GM21723 (cell line): ENCODE measurements around the gene GATAD2A.

Source experiments
- ATAC-seq: cut with Tn5 transposase; IDR thresholded peaks from one replicate; pipeline ENCODE4 v1.9.1; 2021; ENCODE audit warnings: mild to moderate bottlenecking, moderate library complexity; ENCODE audit not compliant: unreplicated experiment

GATAD2A gene

DNA sequence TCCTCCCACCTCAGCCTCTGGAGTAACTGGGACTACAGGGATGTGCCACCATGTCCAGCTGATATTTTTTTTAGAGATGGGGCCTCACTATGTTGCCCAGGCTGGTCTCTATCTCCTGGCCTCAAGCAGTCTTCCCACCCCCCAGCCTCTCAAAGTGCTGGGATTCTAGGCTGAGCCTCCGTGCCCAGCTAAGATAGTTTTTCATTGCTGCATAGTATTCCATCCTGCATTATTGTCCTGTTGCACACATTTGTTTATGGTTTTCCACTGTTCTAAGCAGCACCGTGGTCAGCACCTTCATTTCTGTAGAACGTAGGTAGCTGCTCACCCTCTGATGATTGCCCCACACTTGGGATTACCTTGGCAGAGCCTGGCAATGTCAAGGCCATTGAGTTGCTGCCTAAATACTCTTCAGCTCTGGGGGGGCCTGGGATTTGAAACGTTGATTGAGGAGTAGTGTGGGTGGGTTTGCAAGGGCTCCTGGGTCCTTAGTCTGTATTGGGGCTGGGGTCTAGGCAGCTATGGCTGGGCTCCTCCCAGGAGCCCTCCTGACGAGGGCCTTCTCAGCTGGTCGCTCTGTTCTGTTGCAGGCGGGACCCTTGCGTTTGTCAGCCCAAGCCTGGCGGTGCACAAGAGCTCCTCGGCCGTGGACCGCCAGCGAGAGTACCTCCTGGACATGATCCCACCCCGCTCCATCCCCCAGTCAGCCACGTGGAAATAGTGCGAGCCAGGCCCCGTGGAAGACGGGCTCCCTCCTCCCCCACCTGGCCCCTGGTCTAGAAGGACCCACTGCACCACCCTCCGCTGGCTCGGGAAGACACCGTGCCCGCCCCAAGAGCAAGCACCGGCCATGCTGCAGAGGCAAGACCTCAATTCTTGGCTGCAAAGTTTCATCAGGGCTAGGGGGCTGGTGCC lies 99.5 kb downstream of the GATAD2A start:
- no peak for ATAC-seq

DNA sequence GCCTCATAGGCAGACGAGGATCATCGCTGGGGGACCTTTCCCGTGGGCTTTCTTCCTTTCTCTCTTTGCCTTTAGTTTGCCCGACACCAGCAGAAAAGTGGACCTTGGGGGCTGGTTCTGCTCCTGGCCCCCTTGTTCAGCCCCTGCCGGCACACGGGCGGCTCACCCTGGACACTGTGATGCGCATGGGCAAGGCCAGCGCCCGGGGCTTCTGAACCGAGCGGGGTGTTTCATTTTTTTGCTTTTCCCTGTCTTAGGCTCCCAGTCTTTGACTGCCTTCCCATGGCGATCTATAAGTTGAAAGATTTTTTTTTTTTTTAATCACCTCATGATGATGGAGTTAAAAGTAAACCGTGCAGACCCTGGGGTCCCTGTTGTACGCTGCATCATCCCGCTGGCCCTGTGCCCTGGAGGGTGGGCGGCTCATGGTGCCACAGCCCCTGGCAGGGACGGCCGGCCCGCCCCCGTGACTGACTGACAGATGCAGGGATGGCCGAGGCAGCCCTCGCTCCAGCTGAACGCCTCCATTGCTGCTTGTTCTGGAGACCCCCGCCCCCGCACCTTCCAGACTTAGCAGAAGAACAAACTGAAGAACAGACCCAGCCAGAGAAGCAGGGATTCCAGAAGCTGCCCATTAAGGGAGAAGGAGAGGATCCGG lies 100.3 kb downstream of the GATAD2A start:
- ATAC-seq, result no peak

DNA sequence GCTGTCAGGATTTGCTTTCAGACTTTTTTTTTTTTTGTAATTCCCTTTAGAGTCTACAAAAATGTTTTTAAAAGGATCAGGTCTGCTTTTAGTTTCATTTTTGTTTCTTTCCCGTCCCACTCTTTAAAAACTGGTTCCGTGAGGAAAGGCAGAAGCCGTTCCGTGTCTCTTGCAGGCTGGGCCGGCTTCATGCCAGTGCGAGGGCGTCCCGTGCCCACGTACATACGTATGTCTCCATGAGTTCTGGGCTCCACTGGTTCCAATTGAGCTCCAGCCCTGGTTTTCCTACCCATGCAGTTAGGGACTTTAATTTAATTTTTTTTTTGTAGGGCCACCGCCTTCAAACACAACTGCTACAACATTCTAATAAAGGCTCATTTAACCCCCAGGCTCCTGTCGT lies 101.1 kb downstream of the GATAD2A start:
- no peak for ATAC-seq

DNA sequence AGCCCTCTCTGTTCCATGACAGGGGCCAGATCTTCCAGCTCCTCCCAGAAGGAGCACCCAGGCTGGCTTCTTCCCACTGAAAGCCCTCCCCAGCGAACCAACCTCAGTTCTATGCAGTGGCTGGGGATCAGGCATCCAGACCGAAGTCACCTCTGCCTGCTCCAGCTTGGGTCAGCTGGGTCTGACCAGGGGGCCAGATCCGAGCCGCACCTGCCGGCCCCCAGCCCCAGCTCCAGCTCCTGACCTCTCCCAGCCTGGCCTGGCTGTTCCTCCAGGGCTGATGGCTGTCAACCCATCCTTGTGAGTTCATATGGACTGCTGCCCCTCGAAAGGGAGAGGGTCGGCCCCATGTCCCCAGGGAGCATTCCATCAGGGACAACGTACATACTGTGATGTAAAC lies 101.9 kb downstream of the GATAD2A start:
- ATAC-seq, result no peak

DNA sequence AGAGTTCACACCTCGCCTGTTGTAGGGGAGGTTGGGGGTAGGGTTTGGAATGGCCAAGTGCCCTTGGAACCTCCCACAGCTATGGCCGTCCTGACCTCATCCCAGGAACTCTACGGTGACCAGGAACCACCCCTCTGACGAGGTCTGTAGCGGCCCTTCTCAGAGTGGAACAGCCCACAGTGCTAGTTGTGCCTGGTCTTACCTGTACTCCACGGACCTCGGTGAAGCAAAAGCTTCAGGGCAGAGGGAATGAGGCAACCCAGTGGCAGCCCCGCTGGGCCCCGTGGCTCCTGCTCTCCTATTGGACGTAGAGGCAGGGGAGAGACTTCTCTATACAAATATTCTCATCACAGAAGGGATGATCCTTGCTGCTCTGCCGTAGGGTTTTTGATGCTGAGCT lies 102.7 kb downstream of the GATAD2A start:
- no peak for ATAC-seq

DNA sequence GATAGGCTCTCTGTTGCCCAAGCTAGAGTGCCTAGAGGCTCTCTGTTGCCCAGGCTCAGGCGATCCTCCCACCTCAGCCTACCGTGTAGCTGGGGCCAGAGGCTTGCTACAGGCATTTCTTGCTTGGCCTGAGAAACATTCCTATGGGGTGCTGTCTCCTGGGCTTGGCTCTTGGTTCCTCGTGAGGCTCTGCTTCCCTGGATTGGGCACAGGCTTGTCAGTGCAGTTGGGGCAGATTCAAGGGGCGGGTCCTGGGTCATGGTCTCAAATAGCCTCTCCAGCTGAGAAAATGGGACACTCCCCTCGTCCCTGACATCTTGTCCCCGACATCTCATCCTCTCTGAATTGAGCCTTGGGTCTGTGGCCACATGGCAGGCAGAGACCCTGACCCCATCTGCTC lies 105.0 kb downstream of the GATAD2A start:
- ATAC-seq, result no peak

DNA sequence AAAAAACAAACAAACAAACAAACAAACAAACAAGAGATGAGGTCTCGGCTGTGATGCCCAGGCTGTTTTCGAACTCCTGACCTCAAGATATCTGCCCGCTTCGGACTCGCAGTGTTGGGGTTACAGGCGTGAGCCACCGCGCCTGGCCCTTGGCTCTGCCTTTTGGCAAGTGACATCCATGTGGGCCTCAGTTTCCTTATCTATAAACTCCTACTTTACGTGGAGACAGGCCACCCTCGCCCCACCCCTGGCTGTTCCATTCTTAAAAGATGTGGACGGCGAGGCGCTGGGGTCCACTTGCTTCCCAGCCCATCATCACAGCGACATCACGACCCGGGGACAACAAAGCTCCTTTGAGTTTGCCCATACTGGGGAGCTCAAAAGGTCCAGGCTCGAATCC lies 108.2 kb downstream of the GATAD2A start:
- no peak for ATAC-seq

DNA sequence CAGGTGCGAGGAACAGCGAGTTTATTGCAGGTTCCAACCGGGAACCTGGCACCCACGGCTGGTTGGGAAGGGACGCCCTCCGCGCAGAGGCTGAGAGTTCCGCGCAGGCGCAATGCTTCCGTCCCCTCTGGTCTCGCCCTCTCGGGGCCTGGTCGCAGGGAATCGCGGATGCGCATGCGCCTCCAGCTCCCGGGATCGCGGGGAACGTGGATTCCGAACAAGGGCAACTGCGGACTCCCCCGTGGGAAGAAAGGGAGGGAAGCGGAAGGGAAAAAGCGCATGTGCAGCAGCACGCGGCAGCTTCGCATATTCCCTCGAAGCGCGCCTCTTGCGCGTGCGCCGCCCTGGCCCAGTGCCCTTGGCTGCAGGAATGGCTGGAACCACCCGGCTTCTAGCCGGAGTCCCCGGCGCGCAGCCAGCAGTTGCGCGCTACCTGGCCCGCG lies 108.8 kb downstream of the GATAD2A start:
- no peak for ATAC-seq

DNA sequence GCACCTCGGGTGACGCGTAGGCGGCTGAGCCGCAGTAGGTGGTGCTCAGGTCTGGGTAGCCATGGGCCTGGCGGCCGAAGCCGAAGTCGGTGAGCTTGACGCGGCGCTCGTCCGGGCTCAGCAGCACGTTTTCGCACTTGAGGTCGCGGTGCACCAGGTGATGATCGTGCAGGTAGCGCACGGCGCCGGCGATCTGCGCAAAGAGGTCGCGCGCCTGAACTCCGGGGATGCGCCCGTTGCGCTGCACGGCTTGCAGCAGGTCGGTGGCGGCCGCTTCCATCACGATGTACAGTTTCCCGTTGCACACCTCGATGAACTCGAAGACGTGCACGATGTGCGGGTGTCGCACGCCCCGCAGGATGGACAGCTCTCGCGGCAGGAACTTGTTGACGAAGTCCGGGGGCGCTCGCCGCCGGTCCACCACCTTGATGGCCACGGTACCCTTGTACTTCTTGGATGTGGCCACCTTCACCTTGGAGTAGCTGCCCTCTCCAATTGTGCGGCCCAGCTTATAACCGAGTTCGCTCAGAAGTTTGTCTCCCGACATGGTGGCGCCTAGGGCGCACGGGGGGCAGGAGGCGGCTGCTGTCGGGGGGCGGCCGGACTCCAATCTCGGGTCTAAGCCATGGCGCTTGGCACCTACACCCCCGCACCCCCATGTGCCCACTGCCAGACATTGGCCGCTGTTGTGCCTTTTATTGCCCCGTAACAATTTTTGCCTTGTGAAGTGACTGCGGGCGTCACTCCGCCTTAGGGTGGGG lies 109.6 kb downstream of the GATAD2A start, which contains the start of gene TSSK6:
TSSK6 (minus strand) TSS at position 668 of the 761 bp plus-strand sequence; CDS start at position 547, 121 bp downstream.
- no peak for ATAC-seq

DNA sequence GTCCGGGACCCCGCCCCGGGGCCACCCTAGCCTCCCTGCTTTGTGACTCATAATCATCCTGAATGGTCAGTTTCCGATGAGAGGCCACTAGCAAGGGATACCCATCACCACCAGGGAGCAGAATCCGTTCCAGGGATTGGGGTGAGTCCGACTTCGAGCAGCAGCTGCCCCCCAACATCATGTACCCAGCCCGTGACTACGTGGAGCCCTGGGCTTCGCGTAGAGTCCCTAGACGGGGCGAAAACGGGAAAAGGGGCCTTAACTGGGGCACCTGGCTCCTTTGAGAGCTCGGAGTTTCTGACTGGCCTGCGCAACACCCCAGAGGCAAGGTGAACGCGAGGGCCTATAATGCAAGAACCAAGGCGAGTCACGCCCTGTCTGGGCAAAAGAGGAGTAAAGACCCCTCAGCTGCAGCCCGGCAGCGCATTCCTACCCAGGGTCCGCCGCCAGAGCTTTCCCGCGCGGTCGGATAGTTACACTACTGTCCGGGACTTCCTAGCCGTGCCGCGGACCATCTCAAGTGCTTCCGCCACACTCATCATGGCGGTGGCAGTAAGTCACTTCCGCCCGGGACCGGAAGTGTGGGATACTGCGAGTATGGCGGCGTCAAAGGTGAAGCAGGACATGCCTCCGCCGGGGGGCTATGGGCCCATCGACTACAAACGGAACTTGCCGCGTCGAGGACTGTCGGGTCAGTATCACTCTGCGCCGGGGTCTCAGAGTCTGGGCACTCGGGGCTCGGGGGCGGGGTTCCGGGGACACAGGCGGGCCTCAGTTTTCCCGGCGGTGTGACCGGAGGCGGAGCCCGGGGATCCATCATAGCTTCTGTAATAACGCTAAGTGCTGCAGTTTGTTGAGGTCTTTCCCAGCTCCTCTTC lies 110.4 kb downstream of the GATAD2A start, which contains the start of gene NDUFA13:
NDUFA13 (plus strand) TSS at position 584 of the 878 bp plus-strand sequence; CDS start at position 598, 14 bp downstream.
- peak; percentile 88 for ATAC-seq

DNA sequence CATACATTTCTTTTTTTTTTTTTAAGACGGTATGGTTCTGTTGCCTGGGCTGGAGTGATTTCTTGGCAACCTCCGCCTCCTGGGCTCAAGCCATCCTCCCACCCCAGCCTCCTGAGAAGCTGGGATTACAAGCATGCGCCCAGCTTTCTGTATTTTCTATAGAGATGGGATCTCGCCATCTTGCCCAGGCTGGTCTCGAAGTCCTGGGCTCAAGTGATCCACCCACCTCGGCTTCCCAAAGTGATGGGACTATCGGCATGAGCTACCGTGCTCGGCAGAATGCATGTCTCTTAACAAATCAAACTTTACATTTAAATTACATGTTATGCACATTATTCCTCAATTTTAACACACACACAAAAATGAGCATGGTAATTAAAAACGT lies 111.8 kb downstream of the GATAD2A start:
- ATAC-seq, result no peak

DNA sequence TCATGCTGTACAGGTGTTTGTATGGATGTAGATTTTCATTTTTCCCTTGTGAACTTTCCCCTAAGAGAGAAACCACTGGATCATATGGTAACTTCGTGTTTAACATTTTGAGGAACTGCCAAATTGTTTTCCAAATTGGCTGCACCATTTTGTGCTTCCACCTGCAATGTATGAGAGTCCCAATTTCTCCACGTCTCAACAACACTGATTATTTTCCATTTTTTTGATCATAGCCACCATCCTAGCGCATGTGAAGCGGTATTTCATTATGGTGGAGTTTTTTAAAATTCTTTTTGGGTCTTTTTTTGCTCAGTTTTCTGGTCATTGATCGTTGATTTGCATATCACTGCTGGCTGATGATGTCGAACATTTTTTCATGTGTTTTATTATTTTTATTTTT lies 115.5 kb downstream of the GATAD2A start:
- no peak for ATAC-seq

DNA sequence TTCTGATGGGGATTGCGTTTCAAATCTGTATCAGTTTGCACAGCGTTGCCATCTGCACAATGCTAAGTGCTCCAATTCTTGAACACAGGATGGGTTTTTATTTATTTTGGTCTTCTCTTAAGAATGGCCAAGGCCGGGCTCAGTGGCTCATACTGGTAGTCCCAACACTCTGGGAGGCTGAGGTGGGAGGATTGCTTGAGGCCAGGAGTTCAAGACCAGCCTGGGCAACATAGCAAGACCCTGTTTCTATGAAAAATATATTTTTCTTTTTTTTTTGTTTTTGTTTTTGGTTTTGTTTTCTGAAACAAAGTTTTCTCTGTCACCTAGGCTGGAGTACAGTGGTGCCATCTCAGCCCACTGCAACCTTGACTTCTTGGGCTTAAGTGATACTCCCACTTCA lies 117.7 kb downstream of the GATAD2A start:
- ATAC-seq, result no peak

DNA sequence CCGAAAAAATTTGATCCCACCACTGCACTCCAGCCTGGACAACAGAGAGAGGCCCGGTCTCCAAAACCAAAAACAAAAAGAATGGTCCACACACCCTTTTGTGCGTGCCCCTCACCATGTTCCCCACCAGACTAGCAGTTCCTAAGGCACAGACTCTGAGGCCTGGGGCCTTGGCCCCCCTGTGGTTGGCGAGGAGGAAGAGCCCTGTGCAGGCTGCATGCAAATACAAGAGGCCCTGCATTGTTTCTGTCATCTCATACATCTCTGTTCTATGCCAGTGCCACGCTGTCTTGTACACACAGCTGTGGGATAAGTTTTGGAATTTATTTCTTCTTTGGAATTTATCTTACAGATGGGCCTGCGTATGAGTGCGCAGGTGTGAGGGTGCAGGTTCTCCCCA lies 118.6 kb downstream of the GATAD2A start:
- no peak for ATAC-seq

DNA sequence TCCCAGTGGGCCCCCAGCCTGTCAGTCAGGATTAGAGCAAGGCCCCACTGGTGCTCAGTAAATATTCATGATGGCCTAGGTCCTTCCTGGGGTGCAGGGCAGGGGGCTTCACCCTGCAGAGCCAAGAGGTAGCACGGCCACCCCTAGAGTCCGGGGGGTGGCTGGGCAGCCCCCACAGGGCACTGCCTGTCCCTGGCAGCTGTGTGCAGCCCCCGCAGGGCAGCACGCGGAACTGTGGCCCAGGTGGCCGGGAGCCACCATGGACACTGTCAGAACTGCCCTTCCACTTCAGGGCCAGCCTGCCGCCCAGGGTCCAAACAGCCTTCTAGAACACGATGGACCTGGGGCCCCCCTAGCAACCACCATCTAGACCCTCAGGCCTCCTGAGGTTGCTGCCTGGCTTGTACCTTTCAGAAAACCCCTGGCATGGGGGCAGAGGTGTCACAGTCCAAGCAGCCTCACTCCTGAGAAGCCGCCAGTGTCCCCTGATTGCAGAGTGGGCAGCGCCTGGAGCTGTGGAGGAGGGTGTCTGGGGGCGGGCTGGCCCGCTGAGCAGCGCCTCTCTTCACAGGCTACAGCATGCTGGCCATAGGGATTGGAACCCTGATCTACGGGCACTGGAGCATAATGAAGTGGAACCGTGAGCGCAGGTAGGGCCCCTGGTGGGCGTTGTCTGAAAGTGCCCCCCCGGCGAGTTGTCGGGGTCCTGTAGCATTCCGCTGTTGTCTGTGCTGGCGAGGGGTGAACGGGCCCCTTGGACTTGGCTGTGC lies 120.3 kb downstream of the GATAD2A start:
- ATAC-seq, result no peak

DNA sequence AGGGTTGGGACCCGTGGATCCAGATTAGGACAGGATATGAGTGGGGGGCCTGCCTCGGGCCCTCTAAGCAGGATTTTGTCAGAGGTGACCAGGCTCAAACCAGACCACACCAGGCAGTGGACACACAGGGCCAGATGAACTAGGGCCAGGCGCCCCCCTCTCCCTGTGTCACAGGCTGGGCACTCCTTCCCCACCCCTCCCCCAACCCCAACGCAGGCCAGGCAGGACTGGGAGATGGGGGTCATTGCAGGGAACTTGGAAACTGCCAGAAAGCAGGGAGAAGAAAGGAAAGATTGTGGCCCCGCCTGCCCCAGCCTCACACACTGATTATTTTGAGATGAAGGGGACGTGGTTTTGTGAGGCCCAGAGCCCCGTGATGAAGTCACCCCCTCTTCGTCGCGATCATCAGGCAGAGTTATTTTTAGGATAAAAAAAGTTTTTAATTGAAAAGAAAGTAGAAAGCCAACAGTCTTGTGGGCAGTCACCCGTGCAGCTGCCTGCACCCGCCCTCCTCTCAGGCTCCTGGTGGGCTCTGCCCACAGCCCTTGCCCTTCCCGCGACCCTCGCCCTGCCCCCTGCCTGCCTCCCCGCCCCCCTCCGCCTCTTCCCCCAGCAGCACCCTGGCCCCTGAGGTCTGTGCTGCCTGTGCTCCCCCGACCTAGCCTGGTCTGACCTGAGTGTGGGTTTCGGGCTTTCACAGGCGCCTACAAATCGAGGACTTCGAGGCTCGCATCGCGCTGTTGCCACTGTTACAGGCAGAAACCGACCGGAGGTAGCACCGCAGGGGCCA lies 121.3 kb downstream of the GATAD2A start:
- ATAC-seq, result no peak

DNA sequence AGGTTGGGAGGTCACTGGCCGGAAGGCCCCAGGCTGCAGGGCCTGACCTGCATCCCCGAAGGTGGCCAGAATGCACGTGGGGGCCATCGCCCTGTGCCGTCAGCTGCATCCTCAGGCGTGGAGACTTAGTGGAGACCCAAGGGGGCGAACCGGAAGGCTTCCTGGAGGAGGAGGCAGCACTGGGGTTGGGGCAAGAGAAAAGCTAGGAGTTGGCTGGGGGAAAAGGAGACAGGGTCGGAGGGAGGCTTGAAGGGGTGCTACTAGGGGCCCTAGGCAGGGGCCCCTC lies 121.8 kb downstream of the GATAD2A start:
- no peak for ATAC-seq

DNA sequence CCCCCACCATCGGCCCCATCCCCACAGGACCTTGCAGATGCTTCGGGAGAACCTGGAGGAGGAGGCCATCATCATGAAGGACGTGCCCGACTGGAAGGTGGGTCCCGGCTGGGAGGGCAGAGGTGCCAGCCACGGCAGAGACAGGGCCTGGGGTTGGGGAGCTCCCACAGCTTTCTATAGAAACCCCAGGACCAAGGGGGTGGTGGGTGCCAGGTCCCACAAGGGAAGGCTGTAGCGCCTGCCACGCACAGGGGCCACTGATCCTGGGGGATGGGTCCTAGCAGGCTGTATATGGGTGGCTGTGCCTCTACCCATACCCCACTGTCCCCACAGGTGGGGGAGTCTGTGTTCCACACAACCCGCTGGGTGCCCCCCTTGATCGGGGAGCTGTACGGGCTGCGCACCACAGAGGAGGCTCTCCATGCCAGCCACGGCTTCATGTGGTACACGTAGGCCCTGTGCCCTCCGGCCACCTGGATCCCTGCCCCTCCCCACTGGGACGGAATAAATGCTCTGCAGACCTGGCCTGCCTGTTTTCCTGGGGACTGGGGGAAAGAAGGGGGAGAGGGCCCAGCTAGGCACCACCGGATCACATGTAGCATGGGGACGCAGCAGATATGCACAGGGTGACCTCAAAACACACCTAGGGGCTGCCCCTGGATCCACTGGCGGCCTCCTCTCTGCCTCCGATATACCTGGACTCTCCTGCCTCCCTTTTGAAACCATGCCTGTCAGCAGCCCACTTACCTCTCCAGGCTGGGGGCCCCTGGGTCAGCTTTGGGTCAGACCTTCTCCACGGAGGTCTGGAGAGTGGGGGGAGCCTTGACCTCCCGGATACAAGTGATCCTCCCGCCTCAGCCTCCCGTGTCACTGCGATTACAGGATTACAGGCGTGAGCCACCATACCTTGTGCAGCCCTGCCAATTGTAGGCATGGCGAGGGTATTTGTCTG lies 122.5 kb downstream of the GATAD2A start:
- no peak for ATAC-seq
